H9 (cell line): ENCODE results near the gene IL1RAPL2. TPM values are rescaled to one million over a fixed set of nuclear protein-coding genes. Genes with fewer than 3 reads are reported as not detected.
A peak's percentile ranks its signal among the peaks of the same experiment; 100 is the strongest.

ENCODE experiments used
- DNase-seq: peaks from one replicate; pipeline ENCODE4 v3.0.0-alpha.2; 2017
- H2AFZ ChIP-seq: one replicate; pipeline ENCODE4 v1.6.1; 2013; ENCODE audit warnings: mild to moderate bottlenecking, low read length, control low read depth, moderate library complexity
- H2AK5ac ChIP-seq: 2 replicates; pipeline ENCODE4 v1.6.1; 2013; ENCODE audit warnings: low read length, control low read depth, mixed read lengths; ENCODE audit not compliant: insufficient read length
- H2BK120ac ChIP-seq: one replicate; pipeline ENCODE4 v1.6.1; 2013; ENCODE audit warnings: low read depth, mild to moderate bottlenecking, low read length, control low read depth, inconsistent platforms; ENCODE audit not compliant: poor library complexity, severe bottlenecking
- H2BK12ac ChIP-seq: 2 replicates; pipeline ENCODE4 v1.6.1; 2013; ENCODE audit warnings: low read length, control low read depth, mixed read lengths, low read depth; ENCODE audit not compliant: insufficient read length
- H2BK15ac ChIP-seq: 2 replicates; pipeline ENCODE4 v1.6.1; 2013; ENCODE audit warnings: low read depth, low read length, control low read depth
- H2BK20ac ChIP-seq: one replicate; pipeline ENCODE4 v1.6.1; 2013; ENCODE audit warnings: low read depth, mild to moderate bottlenecking, low read length, control low read depth, inconsistent platforms; ENCODE audit not compliant: poor library complexity, severe bottlenecking
- H2BK5ac ChIP-seq: 2 replicates; pipeline ENCODE4 v1.6.1; 2013; ENCODE audit warnings: low read length, control low read depth, mixed read lengths; ENCODE audit not compliant: insufficient read length
- H3K14ac ChIP-seq: 2 replicates; pipeline ENCODE4 v1.6.1; 2013; ENCODE audit warnings: low read length, control low read depth; ENCODE audit not compliant: insufficient read depth
- H3K18ac ChIP-seq: 2 replicates; pipeline ENCODE4 v1.6.1; 2013; ENCODE audit warnings: low read depth, mild to moderate bottlenecking, mixed read lengths, low read length, control low read depth; ENCODE audit not compliant: insufficient read length
- H3K23ac ChIP-seq: 2 replicates; pipeline ENCODE4 v1.6.1; 2013; ENCODE audit warnings: low read length, control low read depth, mixed read lengths, low read depth; ENCODE audit not compliant: insufficient read length
- H3K23me2 ChIP-seq: 2 replicates; pipeline ENCODE4 v1.6.1; 2013; ENCODE audit warnings: low read depth, mild to moderate bottlenecking, mixed read lengths, low read length, control low read depth; ENCODE audit not compliant: insufficient read length, poor library complexity, severe bottlenecking
- H3K27ac ChIP-seq: 2 replicates; pipeline ENCODE4 v1.5.1; 2013; ENCODE audit warnings: low read length, control low read depth, mixed read lengths, low read depth; ENCODE audit not compliant: insufficient read length
- H3K27me3 ChIP-seq: 2 replicates; pipeline ENCODE4 v1.6.1; 2013; ENCODE audit warnings: low read length, control low read depth, inconsistent platforms; ENCODE audit not compliant: insufficient read depth
- H3K4ac ChIP-seq: 2 replicates; pipeline ENCODE4 v1.6.1; 2013; ENCODE audit warnings: low read depth, mild to moderate bottlenecking, control low read depth, inconsistent platforms, low read length, moderate library complexity
- H3K4me1 ChIP-seq: 2 replicates; pipeline ENCODE4 v1.6.1; 2013; ENCODE audit warnings: low read length, control low read depth, inconsistent platforms; ENCODE audit not compliant: insufficient read depth
- H3K4me2 ChIP-seq: 2 replicates; pipeline ENCODE4 v1.6.1; 2013; ENCODE audit warnings: low read length, control low read depth, mixed read lengths; ENCODE audit not compliant: insufficient read length, insufficient read depth
- H3K56ac ChIP-seq: 2 replicates; pipeline ENCODE4 v1.6.1; 2013; ENCODE audit warnings: low read depth, mild to moderate bottlenecking, mixed read lengths, low read length, control low read depth; ENCODE audit not compliant: insufficient read length
- H3K79me1 ChIP-seq: 2 replicates; pipeline ENCODE4 v1.6.1; 2013; ENCODE audit warnings: low read depth, mild to moderate bottlenecking, moderate library complexity, low read length, control low read depth, inconsistent platforms; ENCODE audit not compliant: insufficient read depth, poor library complexity, severe bottlenecking
- H3K79me2 ChIP-seq: 2 replicates; pipeline ENCODE4 v1.6.1; 2013; ENCODE audit warnings: low read length, control low read depth, inconsistent platforms; ENCODE audit not compliant: insufficient read depth
- H3K9ac ChIP-seq: 2 replicates; pipeline ENCODE4 v1.6.1; 2013; ENCODE audit warnings: low read length, control low read depth, mixed read lengths; ENCODE audit not compliant: insufficient read length; ENCODE audit errors: extremely low read depth
- H3K9me3 ChIP-seq: one replicate; pipeline ENCODE4 v1.6.1; 2013; ENCODE audit warnings: low read depth, low read length, inconsistent platforms; ENCODE audit not compliant: control insufficient read depth
- H3T11ph ChIP-seq: one replicate; pipeline ENCODE4 v1.6.1; 2013; ENCODE audit warnings: mild to moderate bottlenecking, low read length, control low read depth, inconsistent platforms
- H4K20me1 ChIP-seq: one replicate; pipeline ENCODE4 v1.6.1; 2013; ENCODE audit not compliant: control insufficient read depth, insufficient read length, insufficient read depth
- H4K5ac ChIP-seq: 2 replicates; pipeline ENCODE4 v1.6.1; 2013; ENCODE audit warnings: low read depth, mild to moderate bottlenecking, mixed read lengths, low read length, control low read depth; ENCODE audit not compliant: insufficient read length
- H4K8ac ChIP-seq: replicated peaks from 2 replicates; pipeline ENCODE4 v1.6.1; 2013; ENCODE audit warnings: low read length, control low read depth, mixed read lengths, low read depth; ENCODE audit not compliant: insufficient read length
- H4K91ac ChIP-seq: 2 replicates; pipeline ENCODE4 v1.6.1; 2013; ENCODE audit warnings: low read depth, mild to moderate bottlenecking, moderate library complexity, mixed read lengths, low read length, control low read depth; ENCODE audit not compliant: insufficient read length
- H3K27ac Mint-ChIP-seq, 3 experiments: 2 replicates in 2 of 3; 3 replicates in 1 of 3; pipeline ENCODE4 v1.8.0; 2020 to 2021; ENCODE audit warnings: mixed read lengths in 3 of 3, mild to moderate bottlenecking in 1 of 3, moderate library complexity in 1 of 3
- H3K27me3 Mint-ChIP-seq: 2 replicates; pipeline ENCODE4 v1.8.0; 2021; ENCODE audit warnings: low read depth, mild to moderate bottlenecking, moderate library complexity, mixed read lengths
- H3K36me3 Mint-ChIP-seq, 3 experiments: 2 replicates in 2 of 3; 3 replicates in 1 of 3; pipeline ENCODE4 v1.8.0; 2020 to 2021; ENCODE audit warnings: low read depth in 3 of 3, mixed read lengths in 3 of 3; ENCODE audit not compliant: insufficient read depth in 1 of 3
- H3K4me1 Mint-ChIP-seq, 2 experiments: 2 replicates each; pipeline ENCODE4 v1.8.0; 2020; ENCODE audit warnings: mixed read lengths in 2 of 2
- H3K4me3 Mint-ChIP-seq, 2 experiments: 2 replicates in 1 of 2; 3 replicates in 1 of 2; pipeline ENCODE4 v1.8.0; 2020 to 2021; ENCODE audit warnings: mild to moderate bottlenecking in 2 of 2, mixed read lengths in 2 of 2, moderate library complexity in 1 of 2
- H3K9me3 Mint-ChIP-seq, 2 experiments: 2 replicates in 1 of 2; 3 replicates in 1 of 2; pipeline ENCODE4 v1.8.0; 2020; ENCODE audit warnings: mild to moderate bottlenecking in 2 of 2, mixed read lengths in 2 of 2, moderate library complexity in 1 of 2
- CTCF ChIP-seq: fragments of 200-600 bp; sonication (generic); conservative IDR thresholded peaks from 3 replicates; pipeline ENCODE4 v1.8.0; 2021; ENCODE audit warnings: antibody characterized with exemption, mild to moderate bottlenecking
- WGBS: extraction: QIAGEN DNeasy Blood & Tissue Kit; methylation state at CpG from one replicate; pipeline ENCODE4 v1.1.7; 2013; ENCODE audit warnings: missing lambda C conversion rate, low lambda C conversion rate, mixed read lengths; ENCODE audit not compliant: insufficient read length; ENCODE audit errors: extremely low coverage; 5-methylcytosine and 5-hydroxymethylcytosine counted together
- total RNA-seq: library from RNA; stranded (reverse); gene quantifications from 2 replicates; pipeline ENCODE4 v1.2.1, GENCODE V29; 2021

IL1RAPL2 gene
- total RNA-seq, 1 experiment from 2014 or later = not detected

- H3K27me3 Mint-ChIP-seq = no peaks in the 10 kb centered on the region
- peaks cover 6 to 54% of the 10 kb centered on the region in 2 experiments for H3K9me3 Mint-ChIP-seq
- no peak overlapping the region for H3K4me3 Mint-ChIP-seq
- no peak overlapping the region for H3K18ac ChIP-seq
- no peak overlapping the region for H4K5ac ChIP-seq
- H3K36me3 Mint-ChIP-seq = peaks cover 7 to 9% (median 8%) of the 10 kb centered on the region in 3 experiments
- H3K56ac ChIP-seq = no peak overlapping the region
- no peaks in the 10 kb centered on the region for H3K27me3 ChIP-seq
- H2BK5ac ChIP-seq = no peak overlapping the region
- H2BK120ac ChIP-seq = no peak overlapping the region
- H3K4me1 ChIP-seq = no peaks in the 10 kb centered on the region
- H3K79me2 ChIP-seq = no peaks in the 10 kb centered on the region
- DNase-seq = peak; percentile 26
- H3K4me2 ChIP-seq = no peak overlapping the region
- H2AK5ac ChIP-seq = no peak overlapping the region
- no peaks in the 10 kb centered on the region for H3K79me1 ChIP-seq
- no peak overlapping the region for H3K14ac ChIP-seq
- H3K23ac ChIP-seq = no peak overlapping the region
- H4K91ac ChIP-seq = no peak overlapping the region
- no peaks in the 10 kb centered on the region for H4K20me1 ChIP-seq
- no peak overlapping the region for H2AFZ ChIP-seq
- no peak overlapping the region for H2BK15ac ChIP-seq
- no peaks in the 10 kb centered on the region for H3K9me3 ChIP-seq
- no peak overlapping the region for H3K27ac ChIP-seq
- no peak overlapping the region for H3K9ac ChIP-seq
- no peak overlapping the region for H3K27ac Mint-ChIP-seq
- no peaks in the 10 kb centered on the region for H3K23me2 ChIP-seq
- no peak overlapping the region for H4K8ac ChIP-seq
- no peak for TF ChIP-seq CTCF
- no peak overlapping the region for H2BK12ac ChIP-seq
- H3K4ac ChIP-seq = no peak overlapping the region
- H3T11ph ChIP-seq = no peak overlapping the region
- no peak overlapping the region for H2BK20ac ChIP-seq
- no CpG with 5 or more reads among the region's 10 CpGs for whole genome bisulfite sequencing
- H3K4me1 Mint-ChIP-seq = peaks cover 14% of the 10 kb centered on the region in 2 experiments
These were observed 485.4 kb downstream of the IL1RAPL2 start for GRCh38 chrX:105051364-105051763.
